H9 (cell line): ENCODE measurements around the gene HLA-DMA. TPM values are rescaled to one million over a fixed set of nuclear protein-coding genes. Genes with fewer than 3 reads are reported as not detected.

Experiments
- DNase-seq: peaks from one replicate; pipeline ENCODE4 v3.0.0-alpha.2; 2017
- H2AFZ ChIP-seq: one replicate; pipeline ENCODE4 v1.6.1; 2013; ENCODE audit warnings: mild to moderate bottlenecking, low read length, control low read depth, moderate library complexity
- H2AK5ac ChIP-seq: 2 replicates; pipeline ENCODE4 v1.6.1; 2013; ENCODE audit warnings: low read length, control low read depth, mixed read lengths; ENCODE audit not compliant: insufficient read length
- H2BK120ac ChIP-seq: one replicate; pipeline ENCODE4 v1.6.1; 2013; ENCODE audit warnings: low read depth, mild to moderate bottlenecking, low read length, control low read depth, inconsistent platforms; ENCODE audit not compliant: poor library complexity, severe bottlenecking
- H2BK12ac ChIP-seq: 2 replicates; pipeline ENCODE4 v1.6.1; 2013; ENCODE audit warnings: low read length, control low read depth, mixed read lengths, low read depth; ENCODE audit not compliant: insufficient read length
- H2BK15ac ChIP-seq: 2 replicates; pipeline ENCODE4 v1.6.1; 2013; ENCODE audit warnings: low read depth, low read length, control low read depth
- H2BK20ac ChIP-seq: one replicate; pipeline ENCODE4 v1.6.1; 2013; ENCODE audit warnings: low read depth, mild to moderate bottlenecking, low read length, control low read depth, inconsistent platforms; ENCODE audit not compliant: poor library complexity, severe bottlenecking
- H2BK5ac ChIP-seq: 2 replicates; pipeline ENCODE4 v1.6.1; 2013; ENCODE audit warnings: low read length, control low read depth, mixed read lengths; ENCODE audit not compliant: insufficient read length
- H3K14ac ChIP-seq: 2 replicates; pipeline ENCODE4 v1.6.1; 2013; ENCODE audit warnings: low read length, control low read depth; ENCODE audit not compliant: insufficient read depth
- H3K18ac ChIP-seq: 2 replicates; pipeline ENCODE4 v1.6.1; 2013; ENCODE audit warnings: low read depth, mild to moderate bottlenecking, mixed read lengths, low read length, control low read depth; ENCODE audit not compliant: insufficient read length
- H3K23ac ChIP-seq: 2 replicates; pipeline ENCODE4 v1.6.1; 2013; ENCODE audit warnings: low read length, control low read depth, mixed read lengths, low read depth; ENCODE audit not compliant: insufficient read length
- H3K23me2 ChIP-seq: 2 replicates; pipeline ENCODE4 v1.6.1; 2013; ENCODE audit warnings: low read depth, mild to moderate bottlenecking, mixed read lengths, low read length, control low read depth; ENCODE audit not compliant: insufficient read length, poor library complexity, severe bottlenecking
- H3K27ac ChIP-seq: 2 replicates; pipeline ENCODE4 v1.5.1; 2013; ENCODE audit warnings: low read length, control low read depth, mixed read lengths, low read depth; ENCODE audit not compliant: insufficient read length
- H3K27me3 ChIP-seq: 2 replicates; pipeline ENCODE4 v1.6.1; 2013; ENCODE audit warnings: low read length, control low read depth, inconsistent platforms; ENCODE audit not compliant: insufficient read depth
- H3K4ac ChIP-seq: 2 replicates; pipeline ENCODE4 v1.6.1; 2013; ENCODE audit warnings: low read depth, mild to moderate bottlenecking, control low read depth, inconsistent platforms, low read length, moderate library complexity
- H3K4me1 ChIP-seq: 2 replicates; pipeline ENCODE4 v1.6.1; 2013; ENCODE audit warnings: low read length, control low read depth, inconsistent platforms; ENCODE audit not compliant: insufficient read depth
- H3K4me2 ChIP-seq: 2 replicates; pipeline ENCODE4 v1.6.1; 2013; ENCODE audit warnings: low read length, control low read depth, mixed read lengths; ENCODE audit not compliant: insufficient read length, insufficient read depth
- H3K56ac ChIP-seq: 2 replicates; pipeline ENCODE4 v1.6.1; 2013; ENCODE audit warnings: low read depth, mild to moderate bottlenecking, mixed read lengths, low read length, control low read depth; ENCODE audit not compliant: insufficient read length
- H3K79me1 ChIP-seq: 2 replicates; pipeline ENCODE4 v1.6.1; 2013; ENCODE audit warnings: low read depth, mild to moderate bottlenecking, moderate library complexity, low read length, control low read depth, inconsistent platforms; ENCODE audit not compliant: insufficient read depth, poor library complexity, severe bottlenecking
- H3K79me2 ChIP-seq: 2 replicates; pipeline ENCODE4 v1.6.1; 2013; ENCODE audit warnings: low read length, control low read depth, inconsistent platforms; ENCODE audit not compliant: insufficient read depth
- H3K9ac ChIP-seq: 2 replicates; pipeline ENCODE4 v1.6.1; 2013; ENCODE audit warnings: low read length, control low read depth, mixed read lengths; ENCODE audit not compliant: insufficient read length; ENCODE audit errors: extremely low read depth
- H3K9me3 ChIP-seq: one replicate; pipeline ENCODE4 v1.6.1; 2013; ENCODE audit warnings: low read depth, low read length, inconsistent platforms; ENCODE audit not compliant: control insufficient read depth
- H3T11ph ChIP-seq: one replicate; pipeline ENCODE4 v1.6.1; 2013; ENCODE audit warnings: mild to moderate bottlenecking, low read length, control low read depth, inconsistent platforms
- H4K20me1 ChIP-seq: one replicate; pipeline ENCODE4 v1.6.1; 2013; ENCODE audit not compliant: control insufficient read depth, insufficient read length, insufficient read depth
- H4K5ac ChIP-seq: 2 replicates; pipeline ENCODE4 v1.6.1; 2013; ENCODE audit warnings: low read depth, mild to moderate bottlenecking, mixed read lengths, low read length, control low read depth; ENCODE audit not compliant: insufficient read length
- H4K8ac ChIP-seq: replicated peaks from 2 replicates; pipeline ENCODE4 v1.6.1; 2013; ENCODE audit warnings: low read length, control low read depth, mixed read lengths, low read depth; ENCODE audit not compliant: insufficient read length
- H4K91ac ChIP-seq: 2 replicates; pipeline ENCODE4 v1.6.1; 2013; ENCODE audit warnings: low read depth, mild to moderate bottlenecking, moderate library complexity, mixed read lengths, low read length, control low read depth; ENCODE audit not compliant: insufficient read length
- H3K27ac Mint-ChIP-seq, 3 experiments: 2 replicates in 2 of 3; 3 replicates in 1 of 3; pipeline ENCODE4 v1.8.0; 2020 to 2021; ENCODE audit warnings: mixed read lengths in 3 of 3, mild to moderate bottlenecking in 1 of 3, moderate library complexity in 1 of 3
- H3K27me3 Mint-ChIP-seq: 2 replicates; pipeline ENCODE4 v1.8.0; 2021; ENCODE audit warnings: low read depth, mild to moderate bottlenecking, moderate library complexity, mixed read lengths
- H3K36me3 Mint-ChIP-seq, 3 experiments: 2 replicates in 2 of 3; 3 replicates in 1 of 3; pipeline ENCODE4 v1.8.0; 2020 to 2021; ENCODE audit warnings: low read depth in 3 of 3, mixed read lengths in 3 of 3; ENCODE audit not compliant: insufficient read depth in 1 of 3
- H3K4me1 Mint-ChIP-seq, 2 experiments: 2 replicates each; pipeline ENCODE4 v1.8.0; 2020; ENCODE audit warnings: mixed read lengths in 2 of 2
- H3K4me3 Mint-ChIP-seq, 2 experiments: 2 replicates in 1 of 2; 3 replicates in 1 of 2; pipeline ENCODE4 v1.8.0; 2020 to 2021; ENCODE audit warnings: mild to moderate bottlenecking in 2 of 2, mixed read lengths in 2 of 2, moderate library complexity in 1 of 2
- H3K9me3 Mint-ChIP-seq, 2 experiments: 2 replicates in 1 of 2; 3 replicates in 1 of 2; pipeline ENCODE4 v1.8.0; 2020; ENCODE audit warnings: mild to moderate bottlenecking in 2 of 2, mixed read lengths in 2 of 2, moderate library complexity in 1 of 2
- CTCF ChIP-seq: fragments of 200-600 bp; sonication (generic); conservative IDR thresholded peaks from 3 replicates; pipeline ENCODE4 v1.8.0; 2021; ENCODE audit warnings: antibody characterized with exemption, mild to moderate bottlenecking
- WGBS: extraction: QIAGEN DNeasy Blood & Tissue Kit; methylation state at CpG from one replicate; pipeline ENCODE4 v1.1.7; 2013; ENCODE audit warnings: missing lambda C conversion rate, low lambda C conversion rate, mixed read lengths; ENCODE audit not compliant: insufficient read length; ENCODE audit errors: extremely low coverage; 5-methylcytosine and 5-hydroxymethylcytosine counted together
- total RNA-seq: library from RNA; stranded (reverse); gene quantifications from 2 replicates; pipeline ENCODE4 v1.2.1, GENCODE V29; 2021

The HLA-DMA gene
- total RNA-seq, 1 experiment from 2014 or later = 7.5 TPM

GRCh38 chr6:32979720-32980487 is 27.0 kb upstream of the HLA-DMA start:
- peaks cover 20% of the 10 kb centered on the region for H3K79me1 ChIP-seq
- H3K27me3 Mint-ChIP-seq = no peaks in the 10 kb centered on the region; the same call in none of the 2 replicates
- H2BK15ac ChIP-seq = no peak overlapping the region
- H3K4me3 Mint-ChIP-seq = peak overlapping the region in 1 of 2 experiments; percentile 24; a peak in 1 of 5 replicates
- H3K56ac ChIP-seq = no peak overlapping the region
- H3K9ac ChIP-seq = no peak overlapping the region
- H2BK5ac ChIP-seq = no peak overlapping the region
- H2AK5ac ChIP-seq = no peak overlapping the region
- H3K27ac ChIP-seq = no peak overlapping the region
- WGBS = no CpG with 5 or more reads among the region's 12 CpGs
- H4K8ac ChIP-seq = no peak overlapping the region
- H3K23me2 ChIP-seq = no peaks in the 10 kb centered on the region
- H4K5ac ChIP-seq = no peak overlapping the region
- H2BK12ac ChIP-seq = no peak overlapping the region
- no peak overlapping the region for H3T11ph ChIP-seq
- no peaks in the 10 kb centered on the region for H3K9me3 ChIP-seq
- peak overlapping the region in 1 of 3 experiments; percentile 84; a peak in 2 of 7 replicates for H3K27ac Mint-ChIP-seq
- no peak overlapping the region for H3K4ac ChIP-seq
- H3K18ac ChIP-seq = no peak overlapping the region
- no peak overlapping the region for H2BK120ac ChIP-seq
- peaks cover 23 to 55% of the 10 kb centered on the region in 2 experiments for H3K4me1 Mint-ChIP-seq
- H3K36me3 Mint-ChIP-seq = peaks cover 66 to 74% (median 68%) of the 10 kb centered on the region in 3 experiments
- no peak overlapping the region for H2AFZ ChIP-seq
- H3K14ac ChIP-seq = no peak overlapping the region
- H3K23ac ChIP-seq = no peak overlapping the region
- TF ChIP-seq CTCF = no peak
- no peak for DNase-seq
- no peaks in the 10 kb centered on the region for H3K9me3 Mint-ChIP-seq
- H4K91ac ChIP-seq = no peak overlapping the region
- H2BK20ac ChIP-seq = no peak overlapping the region
- no peaks in the 10 kb centered on the region for H3K4me1 ChIP-seq
- H3K4me2 ChIP-seq = no peak overlapping the region
- H4K20me1 ChIP-seq = no peaks in the 10 kb centered on the region
- H3K79me2 ChIP-seq = peaks cover 15% of the 10 kb centered on the region
- no peaks in the 10 kb centered on the region for H3K27me3 ChIP-seq
